ENCODE results near the gene SLC9A1.
"Not testable (repeated sequence)": the region's sequence is repeated elsewhere in the genome, so short reads cannot be mapped to it uniquely, and the experiment has no call there.

Gene SLC9A1

DNA sequence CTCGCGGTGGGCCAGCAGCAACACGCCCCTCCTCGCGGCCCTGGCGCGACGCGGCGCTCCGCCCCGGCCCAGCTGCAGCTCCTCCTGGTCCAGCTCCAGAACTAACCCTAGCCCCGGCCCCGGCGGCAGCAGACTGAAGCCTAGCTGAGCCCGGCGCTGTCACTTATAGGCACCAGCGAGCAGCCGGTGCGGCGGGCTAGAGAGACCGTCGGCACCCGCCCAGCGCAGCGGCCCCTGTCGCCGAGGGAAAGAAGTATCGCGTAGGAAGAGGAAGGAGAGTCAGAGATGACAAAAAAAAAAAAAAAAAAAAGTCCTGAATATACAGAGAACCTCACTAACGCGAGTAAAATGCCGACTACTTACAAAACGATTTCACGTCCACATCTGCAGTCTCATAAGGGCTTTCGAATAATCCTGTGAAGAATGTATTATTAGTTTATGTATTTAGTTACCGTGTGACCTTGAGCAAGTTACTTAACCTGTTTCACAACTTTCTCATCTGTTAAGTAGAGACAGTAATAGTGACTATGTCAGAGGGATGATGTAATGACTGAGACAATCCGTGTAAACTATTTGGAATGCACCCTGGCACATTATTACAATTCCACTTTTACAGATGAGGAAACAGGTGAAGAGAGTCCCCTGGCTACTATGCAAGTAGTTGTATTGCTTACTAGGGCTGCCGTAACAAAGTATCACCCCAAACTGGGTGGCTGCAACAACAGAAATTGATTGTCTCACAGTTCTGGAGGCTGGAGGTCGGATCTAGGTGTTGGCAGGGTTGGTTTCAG is at the start of gene SLC9A1:
TSS of gene SLC9A1 (minus strand) at position 135 of the 791 bp plus-strand sequence. CDS start 791 bp downstream, outside the sequence.
- DNase-seq (ENCODE audit: extremely low spot score): peak; percentile 92
- no peak for TF ChIP-seq SP1 (IDR thresholded peaks at IDR 0.05)
- peak; percentile 28; the same call in 1 of the 2 replicates for TF ChIP-seq LEF1 (IDR thresholded peaks at IDR 0.05; ENCODE audit: borderline replicate concordance)
- TF ChIP-seq FOXM1 (IDR thresholded peaks at IDR 0.05; ENCODE audit: borderline replicate concordance): peak; percentile 63; the same call in 1 of the 2 replicates
- no peak for TF ChIP-seq TARDBP (IDR thresholded peaks at IDR 0.05)
- TF ChIP-seq ARNT (IDR thresholded peaks at IDR 0.05): peak; percentile 70
- peak; percentile 78 for TF ChIP-seq ELF4 (IDR thresholded peaks at IDR 0.05)
- TF ChIP-seq PKNOX1 (IDR thresholded peaks at IDR 0.05): peak; percentile 73
- TF ChIP-seq ZNF384 (IDR thresholded peaks at IDR 0.05): peak; percentile 99
- no peak for TF ChIP-seq SUZ12 (IDR thresholded peaks at IDR 0.05)
- TF ChIP-seq BHLHE40 (IDR thresholded peaks at IDR 0.05; ENCODE audit: borderline replicate concordance): no peak
- ChIA-PET CTCF (interaction anchor here (0.6 to 1.0 kb wide), 8 partner anchors 9 to 950 kb away, joined by 3 to 9 read pairs (median 4); partner anchors contain the start of gene WDTC1), POLR2A (interaction anchor here (0.6 to 2.1 kb wide), 22 partner anchors 9 to 290 kb away, joined by 3 to 28 read pairs (median 4); partner anchors contain the start of gene WDTC1)

- TF ChIP-seq ZNF384 (IDR thresholded peaks at IDR 0.05): no peak
- no peak for TF ChIP-seq FOXM1 (IDR thresholded peaks at IDR 0.05; ENCODE audit: borderline replicate concordance)
- TF ChIP-seq TARDBP (IDR thresholded peaks at IDR 0.05): no peak
- no peak for TF ChIP-seq L3MBTL2 (conservative IDR thresholded peaks at IDR 0.05)
- ChIA-PET POLR2A (no interaction called here), CTCF (no interaction called here)
- DNase-seq (ENCODE audit: extremely low spot score): no peak
These were observed 49.0 kb upstream of the SLC9A1 start for GRCh38 chr1:27203946-27204345.

DNA sequence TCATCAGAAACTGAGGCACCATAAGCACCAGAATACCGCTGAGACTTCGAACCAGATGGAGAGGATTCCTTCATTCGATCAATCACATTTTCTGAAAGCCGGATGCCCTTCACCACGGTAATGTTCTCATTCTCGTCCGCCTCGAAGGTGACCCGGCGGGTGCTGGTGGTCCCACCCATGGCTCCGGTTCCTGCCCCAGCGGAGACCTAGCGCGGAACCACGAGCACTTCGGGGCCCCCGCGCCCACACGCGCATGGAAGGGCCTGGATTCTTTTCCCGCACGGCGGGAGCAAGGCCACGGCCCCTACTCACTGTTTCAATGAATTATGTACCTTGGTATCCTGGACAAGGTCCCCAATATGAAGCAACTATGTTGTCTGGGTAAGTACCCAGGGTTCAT is 46.4 kb upstream of the SLC9A1 start:
- ChIA-PET CTCF (no interaction called here), POLR2A (no interaction called here)
- no peak for TF ChIP-seq CTBP1 (IDR thresholded peaks at IDR 0.05; ENCODE audit: borderline replicate concordance)
- no peak for TF ChIP-seq LEF1 (IDR thresholded peaks at IDR 0.05; ENCODE audit: borderline replicate concordance)
- no peak for TF ChIP-seq ZNF384 (IDR thresholded peaks at IDR 0.05)
- no peak for TF ChIP-seq BHLHE40 (IDR thresholded peaks at IDR 0.05; ENCODE audit: borderline replicate concordance)
- no peak for TF ChIP-seq FOXK2 (IDR thresholded peaks at IDR 0.05)
- TF ChIP-seq SUZ12 (IDR thresholded peaks at IDR 0.05): no peak
- no peak for TF ChIP-seq HDGF (IDR thresholded peaks at IDR 0.05; ENCODE audit: borderline replicate concordance)
- no peak for TF ChIP-seq ELF4 (IDR thresholded peaks at IDR 0.05)
- no peak for DNase-seq (ENCODE audit: extremely low spot score)

- TF ChIP-seq ARNT (IDR thresholded peaks at IDR 0.05) (no peak), NFRKB (IDR thresholded peaks at IDR 0.05) (no peak), BHLHE40 (IDR thresholded peaks at IDR 0.05; ENCODE audit: borderline replicate concordance) (no peak), L3MBTL2 (conservative IDR thresholded peaks at IDR 0.05) (no peak), TARDBP (IDR thresholded peaks at IDR 0.05) (no peak), LEF1 (IDR thresholded peaks at IDR 0.05; ENCODE audit: borderline replicate concordance) (no peak), ELF4 (IDR thresholded peaks at IDR 0.05) (no peak), PKNOX1 (IDR thresholded peaks at IDR 0.05) (no peak), ZNF384 (IDR thresholded peaks at IDR 0.05) (no peak), HDGF (IDR thresholded peaks at IDR 0.05; ENCODE audit: borderline replicate concordance) (no peak), CTBP1 (IDR thresholded peaks at IDR 0.05; ENCODE audit: borderline replicate concordance) (no peak), SUZ12 (IDR thresholded peaks at IDR 0.05) (no peak), SP1 (IDR thresholded peaks at IDR 0.05) (no peak), FOXM1 (IDR thresholded peaks at IDR 0.05; ENCODE audit: borderline replicate concordance) (no peak), FOXA1 (IDR thresholded peaks at IDR 0.05) (no peak), FOXK2 (IDR thresholded peaks at IDR 0.05) (no peak)
- CTCF ChIA-PET: no interaction called here
- POLR2A ChIA-PET: no interaction called here
These were observed 38.3 kb upstream of the SLC9A1 start for GRCh38 chr1:27193194-27193593.

GRCh38 chr1:27192039-27192529 is 37.2 kb upstream of the SLC9A1 start:
- ChIA-PET POLR2A (no interaction called here), CTCF (no interaction called here)
- no peak for DNase-seq (ENCODE audit: extremely low spot score)
- TF ChIP-seq ZNF384 (IDR thresholded peaks at IDR 0.05) (no peak), HDGF (IDR thresholded peaks at IDR 0.05; ENCODE audit: borderline replicate concordance) (no peak), FOXA1 (IDR thresholded peaks at IDR 0.05) (no peak), FOXM1 (IDR thresholded peaks at IDR 0.05; ENCODE audit: borderline replicate concordance) (no peak), ELF4 (IDR thresholded peaks at IDR 0.05) (no peak), FOXK2 (IDR thresholded peaks at IDR 0.05) (no peak), TARDBP (IDR thresholded peaks at IDR 0.05) (no peak), CTBP1 (IDR thresholded peaks at IDR 0.05; ENCODE audit: borderline replicate concordance) (no peak), LEF1 (IDR thresholded peaks at IDR 0.05; ENCODE audit: borderline replicate concordance) (no peak), L3MBTL2 (conservative IDR thresholded peaks at IDR 0.05) (no peak), SP1 (IDR thresholded peaks at IDR 0.05) (no peak), SUZ12 (IDR thresholded peaks at IDR 0.05) (no peak), ARNT (IDR thresholded peaks at IDR 0.05) (no peak), PKNOX1 (IDR thresholded peaks at IDR 0.05) (no peak)

More at GRCh38 chr1:27193194-27193593, 38.3 kb upstream of the SLC9A1 start:
- no peak for DNase-seq (ENCODE audit: extremely low spot score)

DNA sequence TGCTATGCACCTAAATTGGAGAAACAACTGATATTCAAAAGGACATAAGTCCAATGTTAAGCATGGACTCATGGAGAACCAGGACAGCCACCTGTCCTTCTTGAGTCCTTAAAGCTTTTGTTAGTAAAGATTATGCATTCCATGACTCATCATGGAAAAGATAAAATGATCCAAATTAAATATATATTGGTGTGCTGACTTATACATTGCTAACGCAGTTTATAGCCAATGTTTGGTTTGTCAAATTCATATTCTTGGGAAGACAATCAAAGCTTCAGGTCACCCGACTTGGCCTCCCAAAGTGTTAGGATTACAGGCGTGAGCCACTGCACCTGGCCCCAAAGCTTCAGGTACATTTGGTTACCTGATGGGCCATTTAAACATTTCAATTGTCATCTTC is 29.7 kb upstream of the SLC9A1 start:
- DNase-seq (ENCODE audit: extremely low spot score); POLR2A ChIA-PET; CTCF ChIA-PET: not testable (repeated sequence)

Data from HEK293T (cell line).